Posterior vena cava (tissue), 2 donors: ENCODE data around the gene LRP2BP. TPM values are rescaled to one million over a fixed set of nuclear protein-coding genes. Genes with fewer than 3 reads are reported as not detected.
"Not testable (repeated sequence)": the region's sequence is repeated elsewhere in the genome, so short reads cannot be mapped to it uniquely, and the experiment has no call there.

Experiments used
- DNase-seq: peaks from one replicate; pipeline ENCODE4 v3.0.0-alpha.2; 2020; ENCODE audit warnings: low spot score
- intact Hi-C, 2 donors: fragments of 100-400 bp; cut with DNase I; formaldehyde crosslinking; loops; one replicate each; pipeline versions ENCODE4 v1.14.1 to v1.14.2; 2022 to 2023
- total RNA-seq, 2 donors: library from RNA; stranded (reverse); fragmentation: NEBNext Ultra II Directional; extraction: Animal tissue kit (Norgen Biotek cat#: 25700); gene quantifications; one replicate each; pipeline ENCODE4 v1.2.1, GENCODE V29; 2021
- donor health status: DM: yes; HTN: yes; CAD: no.
- donor health status: DM: yes; HTN: yes; CAD: no.

The LRP2BP gene
- total RNA-seq, 2 donors from 2014 or later = 0.86 to 1.2 TPM

DNA sequence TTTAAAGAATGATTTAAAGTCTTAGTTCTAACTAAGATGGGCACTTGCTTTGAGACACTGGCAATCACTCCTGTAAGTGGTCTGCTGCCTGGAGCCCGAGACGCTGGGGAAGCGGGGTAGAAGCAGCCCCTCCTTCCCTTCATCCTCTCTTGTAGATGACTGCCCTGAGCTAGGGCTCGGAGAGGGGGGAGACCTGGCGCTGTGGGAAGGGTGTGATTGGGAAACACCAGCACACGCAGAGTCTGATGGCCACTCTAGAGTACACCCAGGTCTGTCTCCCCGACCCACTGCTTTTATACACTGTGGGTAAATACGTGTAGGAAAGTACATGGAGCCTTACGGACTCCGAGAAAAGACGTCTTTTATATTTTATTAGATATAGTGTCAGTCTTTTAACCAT is 24.0 kb downstream of the LRP2BP start:
- intact Hi-C loops = no loop called here
- DNase-seq = no peak

DNA sequence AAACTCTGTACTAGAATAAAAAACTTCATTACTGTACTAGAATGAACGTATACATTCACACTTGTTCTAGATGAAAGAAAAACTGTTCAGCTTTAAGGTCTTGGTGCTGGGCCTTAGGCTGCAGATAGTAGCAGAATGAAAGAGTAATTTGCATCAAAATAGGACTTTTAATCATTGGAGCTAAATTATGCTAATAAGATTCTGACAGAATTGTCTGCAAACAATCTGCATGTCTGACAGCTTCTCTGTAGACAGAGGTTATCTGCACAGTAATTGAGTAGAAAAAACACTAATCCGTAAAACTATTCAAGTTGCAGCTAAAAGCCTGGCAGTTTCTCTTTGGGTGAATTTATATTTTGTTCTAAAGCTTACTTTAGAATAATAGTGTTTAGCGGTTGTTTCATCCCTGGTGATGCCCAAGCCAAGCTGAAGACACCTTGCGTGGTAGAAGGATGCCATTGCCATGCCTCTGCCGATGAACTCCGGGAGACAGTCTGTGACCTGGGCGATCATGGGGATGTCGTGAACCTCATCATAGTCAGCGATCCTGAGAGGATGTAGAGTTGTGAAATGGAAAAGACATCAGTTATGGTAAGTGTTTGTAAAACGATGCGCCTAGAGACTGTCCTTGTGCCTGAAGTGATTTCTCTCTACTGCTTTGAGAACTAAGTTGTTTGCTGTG is 25.3 kb downstream of the LRP2BP start:
- no peak for DNase-seq
- intact Hi-C loops = no loop called here

DNA sequence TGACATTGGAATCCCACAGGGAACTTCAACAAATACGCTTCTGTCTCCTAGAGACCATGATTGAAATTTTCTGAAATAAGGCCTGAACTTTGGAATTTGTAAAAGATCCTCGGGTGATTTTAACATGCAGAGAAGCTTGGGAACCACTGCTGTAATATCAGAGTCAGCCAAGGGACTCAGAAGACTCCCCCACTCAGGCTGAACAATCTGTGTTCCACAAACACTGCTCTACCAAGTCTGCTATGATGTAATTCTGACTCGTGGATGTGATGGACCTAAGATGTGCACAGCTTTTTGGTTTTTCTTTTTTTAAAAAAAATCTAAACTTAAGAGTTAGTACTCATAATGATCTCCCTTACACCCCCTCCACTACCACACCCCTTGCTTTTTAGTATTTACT is 26.0 kb downstream of the LRP2BP start:
- intact Hi-C loops = no loop called here
- DNase-seq = no peak

DNA sequence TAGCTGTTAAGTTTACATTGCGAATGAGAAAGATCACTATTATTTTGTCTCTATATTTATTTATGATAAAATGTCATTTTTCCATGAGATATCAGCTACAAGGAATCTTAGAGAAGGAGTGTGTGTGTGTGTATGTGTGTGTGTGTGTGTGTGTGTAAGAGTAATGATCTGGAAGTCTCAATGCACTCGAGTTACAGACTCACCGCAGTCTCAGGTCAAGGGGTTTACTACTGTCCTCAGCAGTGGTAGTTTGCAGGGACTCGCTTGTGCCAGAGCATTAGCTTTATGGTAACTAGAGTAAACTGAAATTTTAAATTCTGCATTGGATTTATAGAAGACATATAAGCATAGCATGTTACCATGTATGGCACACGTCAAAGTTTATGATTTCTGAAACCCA is 30.8 kb downstream of the LRP2BP start:
- intact Hi-C loops = no loop called here
- no peak for DNase-seq

DNA sequence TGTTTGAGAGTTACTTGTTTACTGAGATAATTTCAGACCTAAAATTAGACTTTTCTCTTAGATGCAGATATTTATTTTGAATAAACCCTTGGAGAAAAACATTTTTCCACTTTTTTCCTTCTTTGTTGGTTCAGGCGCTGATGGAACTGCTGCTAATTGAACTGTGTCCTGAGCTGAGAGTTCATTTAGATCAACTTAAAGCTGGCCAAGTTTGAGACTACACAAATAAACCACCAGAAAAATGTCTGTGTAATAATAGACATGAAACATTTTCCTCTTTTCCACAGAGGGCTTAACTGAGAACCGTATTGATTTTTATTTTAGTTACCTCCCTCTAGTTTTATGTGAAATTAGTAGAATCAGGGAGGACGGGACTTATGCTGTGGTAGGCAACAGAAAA is 32.5 kb downstream of the LRP2BP start:
- no peak for DNase-seq

DNA sequence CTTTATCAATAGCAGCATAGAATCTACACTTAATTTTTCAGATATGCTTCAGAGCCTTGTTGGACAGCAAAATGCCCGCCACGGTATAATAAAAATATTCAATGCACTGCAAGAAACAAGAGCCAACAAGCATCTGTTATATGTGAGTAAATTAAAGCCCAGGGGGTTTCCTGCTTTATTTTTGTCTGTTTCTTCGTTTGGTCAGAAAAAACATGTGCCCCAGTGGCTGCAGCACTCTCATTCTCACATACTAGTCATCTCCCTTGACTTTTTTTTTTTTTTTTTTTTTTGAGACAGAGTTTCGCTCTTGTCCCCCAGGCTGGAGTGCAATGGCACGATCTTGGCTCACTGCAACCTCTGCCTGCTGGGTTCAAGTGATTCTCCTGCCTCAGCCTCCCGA is 33.2 kb downstream of the LRP2BP start:
- intact Hi-C loops, DNase-seq: not testable (repeated sequence)

More for the DNA sequence above, 32.5 kb downstream of the LRP2BP start:
- intact Hi-C loops = no loop called here

DNA sequence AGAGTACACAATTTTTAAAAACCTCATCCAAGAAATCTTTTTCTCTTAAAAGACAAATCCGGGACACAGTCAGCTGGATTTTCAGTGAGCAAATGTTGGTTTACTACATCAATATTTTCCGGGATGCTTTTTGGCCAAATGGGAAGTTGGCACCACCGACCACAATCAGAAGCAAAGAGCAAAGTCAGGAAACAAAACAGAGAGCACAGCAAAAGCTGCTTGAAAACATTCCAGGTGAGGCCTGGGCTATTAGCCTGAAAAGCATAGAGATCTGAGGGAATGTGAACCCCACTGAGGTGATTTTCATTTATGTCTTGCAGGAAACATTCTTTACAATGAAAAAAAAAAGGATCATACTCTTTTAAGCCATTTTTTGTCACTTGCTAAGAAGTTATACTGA is 33.9 kb downstream of the LRP2BP start:
- intact Hi-C loops = no loop called here
- DNase-seq = no peak

DNA sequence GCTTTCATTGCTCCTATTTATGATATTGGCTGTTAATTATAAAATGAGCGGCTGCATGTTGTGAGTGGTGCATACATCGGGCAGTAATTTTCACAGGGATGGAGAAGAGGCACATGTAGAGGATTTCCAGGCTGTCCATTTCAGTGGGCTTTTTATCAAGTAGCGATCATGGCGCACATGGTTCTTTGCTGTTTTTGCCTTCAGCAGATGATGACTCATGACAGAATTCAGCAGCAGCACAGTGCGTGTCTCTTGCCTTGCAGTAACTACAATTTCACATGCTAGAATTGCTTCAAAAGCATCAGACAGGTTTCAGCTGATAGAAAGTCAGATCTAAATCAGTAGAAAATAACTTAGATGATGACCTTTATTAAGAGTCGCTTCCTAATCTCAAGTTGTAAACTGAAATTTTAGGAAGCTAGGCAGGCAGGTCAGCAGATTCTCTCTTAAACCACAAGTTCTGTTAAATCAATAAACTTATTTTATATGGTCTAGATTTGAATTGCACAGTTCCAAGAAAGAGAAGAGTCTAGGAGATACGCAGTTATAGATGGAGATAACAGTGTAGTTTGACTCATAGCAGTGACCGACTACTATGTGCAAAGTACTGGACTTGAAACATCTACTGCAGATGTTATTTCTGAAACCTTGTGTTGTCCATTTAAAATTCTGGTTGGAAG is 35.8 kb downstream of the LRP2BP start:
- intact Hi-C loops = loop anchor here in 1 of 2 donors (5.0 kb wide), 1 partner anchor 1578 kb away; no protein-coding TSS in a partner anchor
- no peak for DNase-seq

DNA sequence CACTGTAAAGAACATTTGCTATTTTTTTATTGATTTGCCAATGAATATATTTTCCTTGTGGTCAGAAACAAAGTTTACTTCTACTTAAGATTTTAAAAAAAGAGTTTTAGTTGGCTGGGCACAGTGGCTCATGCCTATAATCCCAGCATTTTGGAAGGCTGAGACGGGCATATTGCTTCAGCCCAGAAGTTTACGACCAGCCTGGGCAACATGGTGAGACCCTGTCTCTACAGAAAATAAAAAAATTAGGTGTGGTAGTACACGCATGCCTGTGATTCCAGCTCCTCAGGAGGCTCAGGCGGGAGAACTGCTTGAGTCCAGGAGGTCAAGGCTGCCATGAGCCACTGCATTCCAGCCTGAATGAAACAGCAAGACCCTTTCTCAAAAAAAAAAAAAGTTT is 36.8 kb downstream of the LRP2BP start:
- DNase-seq = no peak
- intact Hi-C loops = loop anchor here in 1 of 2 donors (5.0 kb wide), 1 partner anchor 1577 kb away; no protein-coding TSS in a partner anchor

DNA sequence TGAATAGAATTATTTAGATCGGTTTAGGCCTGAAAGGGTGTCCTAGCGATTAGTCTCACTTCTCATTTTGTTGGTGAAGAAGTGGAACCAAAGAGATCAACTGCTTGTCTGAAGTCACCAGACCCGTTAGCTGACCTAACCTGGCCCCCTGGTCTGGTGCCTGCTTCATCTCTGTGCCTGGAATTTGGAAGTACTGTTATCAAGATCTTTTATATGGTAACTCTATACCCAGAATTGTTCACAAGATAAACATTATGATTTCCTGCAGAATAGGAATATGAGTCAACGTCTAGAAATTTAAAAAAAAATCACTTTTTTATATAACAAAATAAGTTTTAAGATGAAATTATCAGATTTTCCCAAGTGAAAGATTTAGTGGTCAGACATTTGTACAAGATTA is 37.2 kb downstream of the LRP2BP start:
- no peak for DNase-seq
- intact Hi-C loops = loop anchor here in 1 of 2 donors (5.0 kb wide), 1 partner anchor 1576 kb away; no protein-coding TSS in a partner anchor

DNA sequence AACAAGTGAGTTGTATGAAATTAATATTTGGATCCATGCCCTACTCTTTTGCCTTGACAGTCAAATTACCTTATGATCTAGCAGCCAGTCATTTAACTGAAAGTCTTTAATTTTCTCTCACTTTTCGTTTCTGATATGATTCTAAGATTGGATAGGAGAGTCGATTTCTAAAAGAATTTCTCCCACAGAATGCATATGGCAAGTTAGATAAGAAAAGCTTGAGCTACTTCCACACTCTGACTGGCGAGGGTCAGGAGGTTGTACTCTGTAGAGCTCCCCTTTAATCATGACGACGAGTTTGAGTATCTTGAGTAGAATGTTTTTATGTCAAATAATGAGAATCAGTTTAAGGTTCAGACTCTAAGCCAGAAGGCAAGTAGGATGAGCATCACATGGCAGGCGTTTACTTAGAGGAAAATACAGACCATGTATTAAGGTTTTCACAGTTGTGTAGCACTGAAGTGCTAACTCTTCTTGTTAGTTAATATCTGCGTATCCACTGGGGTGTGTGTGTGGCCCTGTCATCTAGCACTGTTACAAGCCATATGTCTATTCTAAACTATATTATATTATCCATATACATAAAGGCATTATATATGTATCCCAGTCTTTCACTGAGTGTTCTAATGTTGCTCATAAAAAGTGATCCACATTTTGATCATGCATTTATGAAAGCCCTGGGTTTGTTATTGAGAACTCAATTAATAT is 37.8 kb downstream of the LRP2BP start:
- intact Hi-C loops = loop anchor here in 1 of 2 donors (5.0 kb wide), 1 partner anchor 1576 kb away; no protein-coding TSS in a partner anchor

DNA sequence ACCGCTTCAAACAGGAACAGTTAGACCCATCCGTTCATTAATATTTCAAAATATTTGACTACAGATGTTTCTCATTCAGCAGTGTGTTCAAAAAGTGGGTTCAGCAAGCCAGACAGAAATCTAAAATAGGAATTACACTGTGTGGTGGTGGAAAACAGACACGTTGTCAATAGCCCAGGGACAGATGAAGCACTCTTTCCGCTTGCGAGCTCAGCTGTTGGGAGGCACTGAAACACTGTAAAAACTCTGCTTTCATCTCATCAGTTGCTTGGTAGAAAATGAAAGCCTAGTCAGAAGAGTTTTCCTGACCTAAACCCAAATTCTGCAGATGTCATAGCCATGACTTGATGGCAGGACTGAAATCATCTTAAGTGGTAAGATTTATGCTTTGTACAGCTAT is 38.5 kb downstream of the LRP2BP start:
- no peak for DNase-seq
- intact Hi-C loops = loop anchor here in 1 of 2 donors (5.0 kb wide), 1 partner anchor 1575 kb away; no protein-coding TSS in a partner anchor

More for the DNA sequence above, 37.8 kb downstream of the LRP2BP start:
- DNase-seq = no peak

DNA sequence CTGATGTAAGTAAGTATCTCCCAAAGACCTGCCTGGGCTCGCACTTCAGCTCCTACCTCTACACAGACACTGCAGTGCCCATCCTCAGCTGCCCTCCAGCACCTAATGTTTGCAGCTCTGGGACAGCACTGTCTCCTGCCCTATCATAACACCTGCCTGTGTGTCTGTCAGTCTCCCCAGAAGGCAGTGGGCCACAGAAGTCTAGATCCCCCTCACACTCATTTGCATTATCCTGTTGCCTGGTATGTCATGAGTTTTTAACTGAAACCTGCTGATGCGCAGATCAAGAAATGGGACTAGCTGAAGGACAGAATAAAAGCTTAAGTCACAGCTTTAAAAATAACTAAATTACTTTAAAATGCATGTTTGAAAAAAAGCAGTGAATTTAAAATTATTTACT is 43.0 kb downstream of the LRP2BP start:
- intact Hi-C loops = no loop called here
- DNase-seq = no peak

DNA sequence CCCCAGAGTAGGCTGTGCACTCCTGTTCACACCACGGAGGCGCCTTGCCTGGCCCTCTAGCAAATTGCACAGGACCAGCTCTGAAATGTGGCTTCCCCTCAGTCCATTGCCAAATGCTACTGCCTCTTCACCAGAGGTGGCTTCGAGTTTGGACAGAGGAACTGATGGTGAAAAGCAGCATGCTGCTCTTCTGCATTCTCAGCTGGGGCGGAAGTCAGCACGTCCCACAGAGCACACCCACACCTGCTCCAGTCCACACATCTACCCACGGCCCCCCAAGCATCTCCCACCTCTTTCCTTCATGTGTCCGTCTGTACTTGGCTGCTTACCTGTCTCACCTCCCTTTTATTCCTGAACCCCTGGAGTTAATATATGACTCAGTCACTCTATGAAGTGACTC is 43.5 kb downstream of the LRP2BP start:
- intact Hi-C loops = no loop called here
- no peak for DNase-seq

DNA sequence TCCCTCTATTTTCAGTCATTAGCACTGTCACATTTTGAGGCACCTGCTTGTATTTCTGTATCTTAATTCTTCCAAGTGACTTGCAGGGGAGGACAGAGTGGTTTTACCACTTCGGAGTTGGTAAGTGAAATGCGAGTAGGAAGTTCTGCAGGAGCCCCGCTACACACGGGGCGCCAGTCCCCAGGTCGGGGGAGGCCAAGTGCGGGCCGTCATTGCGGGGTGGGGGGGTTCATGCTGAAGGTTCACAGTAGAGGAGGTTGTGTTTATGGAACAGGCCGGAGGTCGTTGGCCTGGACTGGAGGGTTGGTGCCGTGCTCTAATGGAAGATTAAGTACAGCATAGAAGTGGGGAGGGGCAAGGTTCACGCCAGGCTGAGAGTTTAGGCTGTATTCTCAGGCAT is 44.0 kb downstream of the LRP2BP start:
- no peak for DNase-seq
- intact Hi-C loops = no loop called here

DNA sequence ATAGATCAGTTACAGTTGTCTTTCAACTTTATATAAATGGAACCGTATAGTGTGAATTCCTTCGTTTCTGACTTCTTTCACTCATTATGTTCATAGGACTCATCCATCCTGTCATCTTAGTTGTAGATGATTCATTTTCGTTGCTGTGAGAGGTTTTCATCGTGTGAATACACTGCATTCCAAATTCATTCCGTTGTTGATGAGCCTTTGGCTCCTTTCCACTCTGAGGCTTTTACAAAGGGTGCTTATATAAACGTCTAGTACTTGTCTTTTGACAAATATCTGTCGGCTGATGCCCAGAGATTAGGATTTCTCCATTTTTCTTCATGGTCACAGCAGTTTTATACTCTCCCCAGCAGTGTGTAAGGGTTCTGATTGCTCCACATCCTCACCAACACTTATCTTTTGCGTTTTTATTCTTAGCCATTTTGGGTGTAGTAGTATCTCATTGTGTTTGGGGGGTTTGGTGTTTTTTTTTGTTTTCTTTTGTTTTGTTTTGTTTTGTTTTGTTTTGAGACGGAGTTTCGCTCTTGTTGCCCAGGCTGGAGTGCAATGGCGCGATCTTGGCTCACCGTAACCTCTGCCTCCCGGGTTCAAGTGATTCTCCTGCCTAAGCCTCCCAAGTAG is 48.6 kb downstream of the LRP2BP start:
- DNase-seq = no peak
- intact Hi-C loops = loop anchor here in 1 of 2 donors (10.0 kb wide), 1 partner anchor 132 kb away; no protein-coding TSS in a partner anchor

DNA sequence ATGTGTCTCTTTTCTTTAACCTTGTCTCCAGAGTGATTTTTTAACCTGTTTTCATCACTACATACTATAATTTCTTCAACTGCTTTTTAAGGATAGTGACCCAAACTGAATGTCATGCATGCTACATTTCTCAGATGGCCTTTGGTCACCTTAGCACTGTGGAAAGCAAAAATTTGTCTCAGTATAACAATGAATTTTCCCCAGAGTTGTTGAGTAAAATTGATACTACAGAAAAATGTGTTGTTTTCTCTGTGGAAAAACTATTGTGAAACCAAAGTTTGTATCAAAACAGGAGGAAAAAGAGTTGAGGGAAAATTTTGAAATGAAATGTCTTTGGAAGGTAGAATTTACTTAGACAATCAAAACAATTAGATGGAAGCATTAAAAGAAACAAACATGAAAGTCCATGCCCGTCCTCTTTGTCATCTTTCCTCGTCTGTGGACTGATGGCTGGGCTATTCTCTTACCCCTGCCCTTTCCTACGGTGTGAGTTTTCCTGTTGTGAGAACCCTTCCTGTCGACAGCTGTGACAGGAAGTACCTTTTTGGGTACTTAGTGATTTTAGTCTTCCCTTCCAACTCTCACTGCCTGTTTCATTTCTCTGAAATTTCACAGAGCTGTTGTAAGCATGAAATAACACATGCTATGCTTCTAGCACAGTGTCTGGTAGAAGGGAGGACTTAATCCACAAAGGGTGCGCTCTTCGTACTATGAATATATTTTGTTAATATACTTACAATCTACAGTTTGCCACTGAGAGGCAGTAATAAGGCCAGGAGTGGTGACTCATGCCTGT is 50.8 kb downstream of the LRP2BP start:
- intact Hi-C loops = loop anchor here in 1 of 2 donors (10.0 kb wide), 1 partner anchor 130 kb away; no protein-coding TSS in a partner anchor
- no peak for DNase-seq

DNA sequence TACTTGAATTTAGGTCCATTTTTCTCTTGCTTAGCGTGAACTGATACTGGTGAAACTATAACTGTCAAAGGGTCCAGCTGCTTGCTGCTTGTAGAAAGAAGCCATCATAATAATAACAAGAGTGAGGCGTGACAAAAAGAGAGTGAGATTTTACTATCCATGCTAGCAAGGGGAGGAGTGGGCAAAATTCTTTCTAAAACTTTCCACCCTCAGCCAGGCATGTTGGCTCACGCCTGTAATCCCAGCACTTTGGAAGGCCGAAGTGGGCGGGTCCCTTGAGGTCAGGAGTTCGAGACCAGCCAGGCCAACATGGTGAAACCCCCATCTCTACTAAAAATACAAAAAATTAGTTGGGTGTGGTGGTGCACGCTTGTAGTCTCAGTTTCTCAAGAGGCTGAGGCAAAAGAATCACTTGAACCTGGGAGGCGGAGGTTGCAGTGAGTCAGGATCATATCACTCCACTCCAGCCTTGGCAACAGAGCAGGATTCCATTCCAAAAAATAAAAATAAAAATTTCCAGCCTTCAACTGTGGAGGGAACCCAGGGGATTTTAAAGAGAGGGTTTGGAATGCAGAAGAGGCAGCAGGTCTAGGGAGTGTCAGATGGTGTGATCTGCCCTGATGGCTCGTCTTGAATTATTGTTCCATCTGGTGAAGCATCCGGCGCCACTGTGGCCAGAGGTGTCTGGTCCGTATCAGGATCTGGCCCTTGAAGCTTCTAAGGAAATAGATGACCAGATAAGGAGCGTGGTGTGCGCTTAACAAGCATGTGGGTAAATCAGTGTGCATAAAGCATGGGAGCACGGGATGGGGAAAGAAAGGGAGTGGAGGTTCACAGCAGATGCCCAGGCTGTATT is 51.8 kb downstream of the LRP2BP start:
- intact Hi-C loops = loop anchor here in 1 of 2 donors (10.0 kb wide), 1 partner anchor 129 kb away; no protein-coding TSS in a partner anchor
- DNase-seq = no peak
